NCI-H748 (cell line): ENCODE data around the gene MYBBP1A.

ENCODE experiments used
- DNase-seq: peaks from one replicate; lab custom pipeline; 2025; ENCODE audit not compliant: unreplicated experiment; lab: John Stamatoyannopoulos, UW

MYBBP1A gene

DNA sequence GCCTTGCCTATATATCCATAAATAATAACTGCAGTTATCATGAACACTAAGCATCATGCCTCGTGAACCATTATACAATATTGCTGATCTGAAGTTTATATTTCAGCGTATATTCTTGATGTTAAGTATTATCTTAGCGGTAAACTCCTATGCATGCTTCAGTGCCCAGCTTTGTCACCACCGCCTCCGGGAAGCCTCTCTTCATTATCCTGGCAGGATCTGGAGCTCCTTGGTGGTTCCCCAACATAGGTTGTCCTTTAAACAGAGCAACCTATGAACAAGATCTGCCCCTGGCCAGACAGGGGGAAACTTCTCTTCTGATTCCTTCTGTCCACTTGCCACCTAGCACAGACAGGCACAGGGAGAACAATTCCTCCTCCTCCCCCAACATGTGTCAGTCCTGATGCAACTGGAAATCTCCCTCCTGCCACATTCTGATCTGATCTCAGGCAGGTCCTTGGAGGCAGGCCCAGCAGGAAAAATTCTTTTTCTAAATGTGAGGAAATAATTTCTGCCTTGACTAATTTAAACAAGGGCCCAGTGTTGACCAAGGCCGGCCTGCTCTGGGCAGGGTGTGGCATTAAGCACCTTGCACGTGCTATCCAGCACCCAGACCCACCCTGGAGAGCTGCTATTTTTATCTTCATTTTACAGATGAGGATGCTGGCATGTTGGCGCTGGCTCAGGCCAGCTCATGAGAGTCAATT lies 34.1 kb downstream of the MYBBP1A start:
- DNase-seq: no peak

DNA sequence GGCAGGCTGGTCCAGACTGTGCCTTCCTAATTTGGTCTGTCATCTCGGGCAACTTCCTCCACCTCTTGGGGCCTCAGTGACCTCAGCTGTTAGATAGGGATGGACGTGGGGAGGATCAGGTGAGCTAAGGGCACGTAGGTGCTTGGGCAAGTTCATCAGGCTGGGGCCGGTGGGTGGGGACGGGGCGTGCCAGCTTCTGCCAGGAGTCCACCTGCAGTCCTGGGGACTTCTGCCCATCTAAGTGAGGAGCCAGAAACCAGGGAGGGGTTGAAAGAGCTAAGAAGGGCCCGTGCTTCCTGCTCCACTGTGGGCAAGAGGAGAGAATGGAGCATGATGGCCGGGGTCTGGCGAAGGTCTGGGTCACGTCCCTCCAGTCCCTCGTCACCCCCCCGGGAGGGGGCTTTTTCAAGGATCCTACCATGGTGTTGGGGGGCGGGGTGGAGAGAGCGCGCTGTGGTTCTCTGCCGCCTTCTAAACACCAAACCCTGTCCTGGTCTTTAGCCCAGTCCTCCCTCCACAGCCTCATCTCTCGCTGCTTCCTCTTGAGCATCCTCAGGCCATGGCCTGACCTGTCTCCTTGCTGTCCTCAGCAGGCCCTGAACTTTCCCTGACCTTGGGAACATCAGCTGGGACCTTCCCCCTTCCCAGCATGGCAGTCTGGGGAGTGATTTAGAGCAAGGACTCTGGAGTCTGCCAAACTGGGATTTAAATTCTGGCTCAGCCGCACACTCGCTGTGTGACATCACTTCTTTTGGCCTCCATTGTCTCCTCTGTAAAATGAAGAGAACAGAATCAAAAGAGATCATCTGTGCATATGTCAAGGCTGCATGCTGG lies 34.9 kb downstream of the MYBBP1A start:
- no peak for DNase-seq

- no peak for DNase-seq
Measured at GRCh38 chr17:4519361-4519788, 35.8 kb downstream of the MYBBP1A start.

GRCh38 chr17:4518901-4519300 lies 36.3 kb downstream of the MYBBP1A start:
- no peak for DNase-seq

GRCh38 chr17:4516735-4517134 lies 38.4 kb downstream of the MYBBP1A start:
- no peak for DNase-seq

GRCh38 chr17:4515501-4515900 lies 39.7 kb downstream of the MYBBP1A start:
- no peak for DNase-seq

DNA sequence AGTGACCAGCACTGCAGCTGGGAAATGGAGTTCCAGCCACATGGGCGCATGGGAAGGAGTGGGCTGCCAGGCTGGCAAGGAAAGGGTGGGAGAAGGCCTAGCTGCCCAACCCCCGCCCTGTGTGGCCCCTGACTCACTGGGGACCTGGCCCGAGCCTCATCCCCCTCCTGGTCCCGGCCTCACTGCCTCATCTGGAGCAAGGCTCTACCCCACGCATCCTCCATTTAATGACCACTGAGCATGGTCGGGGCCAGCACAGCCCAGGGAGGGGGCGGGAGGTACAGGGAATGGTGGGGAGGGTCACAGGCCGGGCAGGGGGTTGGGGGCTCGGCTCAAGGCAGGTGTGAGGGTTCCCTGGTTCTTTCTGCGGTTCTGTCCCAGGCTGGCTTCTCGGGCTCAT lies 40.4 kb downstream of the MYBBP1A start:
- DNase-seq: no peak

- no peak for DNase-seq
Measured at GRCh38 chr17:4514206-4514605, 41.0 kb downstream of the MYBBP1A start.

DNA sequence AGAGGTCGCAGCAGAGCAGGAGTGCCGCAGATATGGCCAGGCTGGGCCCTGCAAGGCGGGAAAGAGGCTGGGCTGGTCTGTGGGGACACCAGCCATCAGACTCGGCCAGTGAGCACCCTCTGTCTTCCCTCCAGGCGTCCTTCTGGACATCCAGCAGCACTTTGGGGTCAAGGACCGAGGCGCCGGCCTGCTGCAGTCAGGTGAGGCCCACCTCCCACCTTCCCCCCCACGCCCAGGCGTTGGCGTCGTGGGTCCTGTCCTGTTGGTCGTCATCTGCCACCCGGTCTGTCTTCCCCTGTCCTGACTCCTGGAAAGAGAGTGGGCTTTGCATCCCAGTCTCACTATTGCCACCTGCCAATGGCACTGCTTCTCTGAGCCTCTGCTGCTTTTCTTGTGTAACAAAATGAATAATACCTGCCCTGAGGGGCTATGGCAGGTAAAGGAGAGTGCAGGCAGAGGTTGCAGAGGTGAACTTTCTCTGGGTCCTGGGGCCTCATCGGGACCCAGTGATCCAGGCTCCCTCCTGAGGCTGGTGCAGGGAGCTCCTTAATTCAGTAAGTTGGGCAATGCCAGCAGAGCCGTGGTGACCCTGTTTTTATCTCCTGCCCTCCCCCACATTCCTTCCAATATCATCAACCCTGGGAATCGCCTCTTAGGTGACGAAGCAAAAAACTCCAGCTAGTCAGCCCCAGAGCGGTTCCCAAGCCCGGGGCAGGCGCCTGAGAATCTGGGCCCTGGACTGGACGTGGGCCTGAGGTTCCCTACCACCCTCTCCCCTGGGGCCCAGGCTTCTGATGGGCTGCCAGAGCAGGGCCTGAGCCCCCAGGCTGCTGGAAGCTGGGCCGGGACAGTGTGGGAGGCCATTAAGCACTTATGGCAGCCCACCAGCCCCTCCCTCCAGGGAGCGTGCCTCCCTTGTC lies 41.8 kb downstream of the MYBBP1A start:
- no peak for DNase-seq

- DNase-seq: no peak
Measured at GRCh38 chr17:4512156-4513112, 42.8 kb downstream of the MYBBP1A start.

- DNase-seq: no peak
Measured at GRCh38 chr17:4511199-4511932, 43.8 kb downstream of the MYBBP1A start.

DNA sequence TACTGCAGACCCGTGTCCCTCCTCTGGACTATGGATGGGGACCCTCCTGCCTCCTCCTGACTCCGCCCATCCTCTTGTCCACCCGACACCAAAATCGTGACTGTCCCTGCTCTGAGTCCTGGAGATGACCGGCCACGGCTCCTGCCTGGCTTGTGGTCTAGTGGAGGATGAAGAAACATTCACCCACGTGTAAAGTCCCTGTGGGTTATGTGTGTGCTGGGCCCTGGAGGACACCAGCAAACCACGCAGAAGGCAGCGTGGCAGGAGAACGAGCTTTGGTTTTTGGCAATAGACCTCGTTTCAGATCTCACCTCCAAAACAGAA lies 44.6 kb downstream of the MYBBP1A start:
- no peak for DNase-seq

- DNase-seq: no peak
Measured at GRCh38 chr17:4509923-4510617, 45.1 kb downstream of the MYBBP1A start.

DNA sequence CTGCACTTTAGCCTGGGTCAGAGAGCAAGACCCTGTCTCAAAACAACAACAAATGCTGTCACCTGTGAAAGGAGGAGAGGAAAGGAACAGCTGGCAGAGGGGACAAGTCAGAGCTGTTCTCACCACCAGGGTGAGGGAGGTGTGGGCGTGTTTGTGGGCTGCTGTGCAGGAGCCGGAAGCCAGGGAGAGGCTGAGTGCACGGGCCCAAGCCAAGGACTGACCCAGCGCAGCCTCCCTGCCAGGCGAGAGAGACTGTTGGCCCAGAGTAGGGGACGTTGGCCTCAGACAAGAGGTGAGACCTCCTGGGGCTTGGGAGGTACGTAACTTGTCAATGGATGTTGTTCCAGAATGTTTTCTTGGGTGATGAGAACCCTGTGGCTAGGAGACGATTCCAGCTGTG lies 45.8 kb downstream of the MYBBP1A start:
- DNase-seq: no peak

- DNase-seq: no peak
Measured at GRCh38 chr17:4508207-4508606, 47.0 kb downstream of the MYBBP1A start.

GRCh38 chr17:4507361-4508111 lies 47.6 kb downstream of the MYBBP1A start:
- no peak for DNase-seq

- no peak for DNase-seq
Measured at GRCh38 chr17:4506892-4507291, 48.3 kb downstream of the MYBBP1A start.

DNA sequence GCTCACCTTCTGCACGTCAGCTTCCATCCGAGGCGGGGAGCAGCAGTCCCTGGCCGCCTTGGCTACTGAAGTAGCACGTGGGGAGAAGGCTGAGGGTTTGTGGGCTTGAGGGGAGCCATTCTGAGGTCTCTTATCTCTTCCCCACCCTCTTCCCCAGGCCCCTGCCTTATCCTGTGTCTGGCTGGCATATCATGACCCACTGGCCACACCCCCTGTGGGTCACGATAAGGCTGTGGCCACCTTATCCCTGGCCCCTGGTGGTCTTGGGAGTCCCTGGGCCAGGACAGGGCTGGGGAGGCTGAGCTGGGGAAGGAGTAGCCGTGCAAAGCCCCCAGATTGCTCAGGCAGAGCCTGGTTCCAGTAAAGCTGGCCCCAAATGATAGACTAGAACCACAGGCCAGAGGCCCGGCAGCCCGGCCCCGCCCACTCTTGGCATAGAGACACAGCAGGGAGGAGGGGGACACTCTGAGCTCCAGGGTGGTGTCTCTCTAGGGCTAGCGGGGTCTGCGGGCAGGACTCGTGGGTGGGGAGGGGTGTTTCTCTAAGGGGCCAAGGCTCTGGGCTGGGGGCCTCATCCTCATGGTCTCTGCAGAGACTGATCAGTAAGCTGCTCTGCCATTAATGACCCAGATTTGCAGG lies 48.9 kb downstream of the MYBBP1A start:
- no peak for DNase-seq
